CD14-positive monocyte (primary cell): ENCODE data around the gene GNPAT. TPM values are rescaled to one million over a fixed set of nuclear protein-coding genes. Genes with fewer than 3 reads are reported as not detected.

Source experiments
- DNase-seq, 3 donors: peaks; one replicate each; pipeline ENCODE4 v3.0.0-alpha.2; 2011 to 2022
- H2AFZ ChIP-seq: 2 replicates; pipeline ENCODE4 v1.6.0; 2012; ENCODE audit warnings: mild to moderate bottlenecking, low read depth, low read length, inconsistent platforms; ENCODE audit not compliant: insufficient read depth, poor library complexity, severe bottlenecking
- H3K27ac ChIP-seq, 2 donors: 1 replicate in 1 of 2; 2 replicates in 1 of 2; pipeline ENCODE4 v1.5.1; 2012 to 2013; ENCODE audit warnings: low read length in 2 of 2, control low read depth in 1 of 2, inconsistent platforms in 1 of 2, low read depth in 1 of 2, mild to moderate bottlenecking in 1 of 2
- H3K27me3 ChIP-seq, 2 donors: one replicate each; pipeline versions ENCODE4 v1.6.0 to v1.6.1; 2011 to 2013; ENCODE audit warnings: low read length in 2 of 2; ENCODE audit not compliant: control insufficient read depth in 2 of 2, insufficient read depth in 2 of 2
- H3K36me3 ChIP-seq, 2 donors: replicated peaks in 1 of 2; 1 replicate in 1 of 2; 2 replicates in 1 of 2; pipeline versions ENCODE4 v1.5.1 to v1.6.1; 2012 to 2013; ENCODE audit warnings: low read length in 2 of 2, control low read depth in 1 of 2, inconsistent platforms in 1 of 2, mild to moderate bottlenecking in 1 of 2; ENCODE audit not compliant: insufficient read depth in 2 of 2, control insufficient read depth in 1 of 2
- H3K4me1 ChIP-seq, 2 donors: 1 replicate in 1 of 2; 2 replicates in 1 of 2; pipeline versions ENCODE4 v1.5.1 to v1.6.1; 2012 to 2013; ENCODE audit warnings: low read length in 2 of 2, control low read depth in 1 of 2, inconsistent platforms in 1 of 2, mild to moderate bottlenecking in 1 of 2, moderate library complexity in 1 of 2; ENCODE audit not compliant: insufficient read depth in 2 of 2, control insufficient read depth in 1 of 2
- H3K4me2 ChIP-seq: replicated peaks from 2 replicates; pipeline ENCODE3; 2012; ENCODE audit warnings: low read length, moderate library complexity, mild to moderate bottlenecking; ENCODE audit not compliant: poor library complexity, severe bottlenecking; ENCODE audit errors: extremely low read depth
- H3K4me3 ChIP-seq, 3 experiments: fragments of 200-600 bp in 1 of 3; sonication (generic) in 1 of 3; replicated peaks in 1 of 3; 1 replicate in 2 of 3; 2 replicates in 1 of 3; pipeline ENCODE4 v1.5.1; 2011 to 2013; ENCODE audit warnings: low read length in 3 of 3, mild to moderate bottlenecking in 3 of 3, control low read depth in 2 of 3, low read depth in 2 of 3, inconsistent platforms in 1 of 3, moderate library complexity in 1 of 3
- H3K79me2 ChIP-seq: 2 replicates; pipeline ENCODE4 v1.6.0; 2012; ENCODE audit warnings: mild to moderate bottlenecking, control low read depth, inconsistent platforms, low read length, moderate library complexity; ENCODE audit not compliant: insufficient read depth
- H3K9ac ChIP-seq: 2 replicates; pipeline ENCODE4 v1.6.0; 2017; ENCODE audit warnings: low read length, mild to moderate bottlenecking; ENCODE audit not compliant: insufficient read depth, poor library complexity, severe bottlenecking
- H3K9me3 ChIP-seq, 2 donors: replicated peaks in 1 of 2; 1 replicate in 1 of 2; 2 replicates in 1 of 2; pipeline versions ENCODE4 v1.5.1 to v1.6.1; 2012 to 2013; ENCODE audit warnings: low read length in 2 of 2, control low read depth in 1 of 2; ENCODE audit not compliant: control insufficient read depth in 1 of 2, insufficient read depth in 1 of 2
- H4K20me1 ChIP-seq: 2 replicates; pipeline ENCODE4 v1.6.0; 2012; ENCODE audit warnings: mild to moderate bottlenecking, low read length, control low read depth, moderate library complexity; ENCODE audit not compliant: insufficient read depth
- H3K27ac Mint-ChIP-seq, 7 donors: one replicate each; pipeline ENCODE4 v1.8.0; 2020; ENCODE audit warnings: mild to moderate bottlenecking in 7 of 7, mixed read lengths in 7 of 7, moderate library complexity in 6 of 7, inconsistent platforms in 2 of 7
- H3K27me3 Mint-ChIP-seq, 3 donors: one replicate each; pipeline ENCODE4 v1.8.0; 2021 to 2022; ENCODE audit warnings: low read depth in 3 of 3, mild to moderate bottlenecking in 3 of 3, mixed read lengths in 3 of 3, moderate library complexity in 3 of 3, inconsistent platforms in 1 of 3
- H3K36me3 Mint-ChIP-seq, 2 donors: one replicate each; pipeline ENCODE4 v1.8.0; 2020; ENCODE audit warnings: mixed read lengths in 2 of 2, inconsistent platforms in 1 of 2, mild to moderate bottlenecking in 1 of 2
- H3K4me1 Mint-ChIP-seq: one replicate; pipeline ENCODE4 v1.8.0; 2020; ENCODE audit warnings: mild to moderate bottlenecking, mixed read lengths
- H3K4me3 Mint-ChIP-seq, 2 donors: one replicate each; pipeline ENCODE4 v1.8.0; 2020; ENCODE audit warnings: mild to moderate bottlenecking in 2 of 2, mixed read lengths in 2 of 2, moderate library complexity in 1 of 2
- H3K9me3 Mint-ChIP-seq, 7 donors: one replicate each; pipeline ENCODE4 v1.8.0; 2020 to 2022; ENCODE audit warnings: mixed read lengths in 7 of 7, mild to moderate bottlenecking in 6 of 7, moderate library complexity in 6 of 7, inconsistent platforms in 2 of 7
- WGBS: methylation state at CpG from one replicate; pipeline ENCODE4 v1.1.5; 2013; ENCODE audit warnings: missing lambda C conversion rate; ENCODE audit not compliant: insufficient coverage; 5-methylcytosine and 5-hydroxymethylcytosine counted together
- intact Hi-C, 2 donors: fragments of 100-400 bp; cut with micrococcal nuclease; formaldehyde crosslinking; loops; one replicate each; pipeline versions ENCODE4 v1.15.0 to v1.15.1; 2023
- polyA plus RNA-seq, 3 donors: library from polyadenylated mRNA; depleted of rRNA in 1 of 3; unstranded in 2 of 3; stranded (reverse) in 1 of 3; fragments of 300-500 nt in 2 of 3; fragments of >200 nt in 1 of 3; fragmentation: Illumina TruSeq in 2 of 3; gene quantifications; 1 replicate in 2 of 3; 2 replicates in 1 of 3; pipeline ENCODE4 v1.2.3, GENCODE V29; 2012 to 2021
- TF ChIP-seq, protein P1 (sequence below): fragments of 200-600 bp; IDR thresholded peaks from one replicate; pipeline ENCODE4 v1.8.0; 2022; ENCODE audit warnings: antibody characterized with exemption, mild to moderate bottlenecking

Gene GNPAT
- polyA plus RNA-seq, 3 donors, result 20.8 to 40.3 (median 34.8) TPM

DNA sequence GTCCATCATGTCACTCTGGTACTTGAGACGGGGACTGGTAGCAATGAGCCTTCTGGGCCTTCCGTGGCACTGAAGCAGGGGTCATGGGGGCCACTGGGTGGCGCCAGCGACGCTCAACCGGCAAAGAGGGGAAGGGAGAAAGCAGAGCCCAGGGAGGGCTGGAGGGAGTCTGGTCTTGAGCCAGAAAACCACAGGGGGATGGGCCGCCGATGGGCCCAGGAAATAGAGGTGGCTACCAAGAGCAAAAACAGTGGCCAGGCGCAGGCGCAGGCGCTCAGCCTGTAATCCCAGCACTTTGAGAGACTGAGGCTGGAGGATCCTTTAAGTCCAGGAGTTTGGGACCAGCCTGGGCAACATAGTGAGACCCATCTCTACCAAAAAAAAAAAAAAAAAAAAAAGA, 74.9 kb downstream of the GNPAT start:
- Histone ChIP-seq H3K9me3 (peaks cover 0 to 7% of the 10 kb centered on the region in 2 donors), H3K27ac (no peak overlapping the region), H3K79me2 (no peaks in the 10 kb centered on the region), H3K9ac (no peak overlapping the region), H3K27me3 (no peaks in the 10 kb centered on the region), H2AFZ (no peak overlapping the region), H4K20me1 (no peaks in the 10 kb centered on the region), H3K4me3 (no peak overlapping the region), H3K4me2 (no peak overlapping the region), H3K4me1 (no peaks in the 10 kb centered on the region), H3K36me3 (no peaks in the 10 kb centered on the region)
- whole genome bisulfite sequencing, result 40% methylated on average over 11 of the region's 11 CpGs
- intact Hi-C loops, result no loop called here
- H3K4me1 Mint-ChIP-seq, result peaks cover 4% of the 10 kb centered on the region
- H3K27ac Mint-ChIP-seq, result no peak overlapping the region
- H3K36me3 Mint-ChIP-seq, result no peaks in the 10 kb centered on the region
- H3K4me3 Mint-ChIP-seq, result no peak overlapping the region
- peaks cover 0 to 8% (median 3%) of the 10 kb centered on the region in 7 donors for H3K9me3 Mint-ChIP-seq
- H3K27me3 Mint-ChIP-seq, result peaks cover 0 to 2% (median 1%) of the 10 kb centered on the region in 3 donors
- TF ChIP-seq, protein P1, sequence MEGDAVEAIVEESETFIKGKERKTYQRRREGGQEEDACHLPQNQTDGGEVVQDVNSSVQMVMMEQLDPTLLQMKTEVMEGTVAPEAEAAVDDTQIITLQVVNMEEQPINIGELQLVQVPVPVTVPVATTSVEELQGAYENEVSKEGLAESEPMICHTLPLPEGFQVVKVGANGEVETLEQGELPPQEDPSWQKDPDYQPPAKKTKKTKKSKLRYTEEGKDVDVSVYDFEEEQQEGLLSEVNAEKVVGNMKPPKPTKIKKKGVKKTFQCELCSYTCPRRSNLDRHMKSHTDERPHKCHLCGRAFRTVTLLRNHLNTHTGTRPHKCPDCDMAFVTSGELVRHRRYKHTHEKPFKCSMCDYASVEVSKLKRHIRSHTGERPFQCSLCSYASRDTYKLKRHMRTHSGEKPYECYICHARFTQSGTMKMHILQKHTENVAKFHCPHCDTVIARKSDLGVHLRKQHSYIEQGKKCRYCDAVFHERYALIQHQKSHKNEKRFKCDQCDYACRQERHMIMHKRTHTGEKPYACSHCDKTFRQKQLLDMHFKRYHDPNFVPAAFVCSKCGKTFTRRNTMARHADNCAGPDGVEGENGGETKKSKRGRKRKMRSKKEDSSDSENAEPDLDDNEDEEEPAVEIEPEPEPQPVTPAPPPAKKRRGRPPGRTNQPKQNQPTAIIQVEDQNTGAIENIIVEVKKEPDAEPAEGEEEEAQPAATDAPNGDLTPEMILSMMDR, result peak; percentile 70
- peak; percentile 19 to 37 (median 19) for DNase-seq

DNA sequence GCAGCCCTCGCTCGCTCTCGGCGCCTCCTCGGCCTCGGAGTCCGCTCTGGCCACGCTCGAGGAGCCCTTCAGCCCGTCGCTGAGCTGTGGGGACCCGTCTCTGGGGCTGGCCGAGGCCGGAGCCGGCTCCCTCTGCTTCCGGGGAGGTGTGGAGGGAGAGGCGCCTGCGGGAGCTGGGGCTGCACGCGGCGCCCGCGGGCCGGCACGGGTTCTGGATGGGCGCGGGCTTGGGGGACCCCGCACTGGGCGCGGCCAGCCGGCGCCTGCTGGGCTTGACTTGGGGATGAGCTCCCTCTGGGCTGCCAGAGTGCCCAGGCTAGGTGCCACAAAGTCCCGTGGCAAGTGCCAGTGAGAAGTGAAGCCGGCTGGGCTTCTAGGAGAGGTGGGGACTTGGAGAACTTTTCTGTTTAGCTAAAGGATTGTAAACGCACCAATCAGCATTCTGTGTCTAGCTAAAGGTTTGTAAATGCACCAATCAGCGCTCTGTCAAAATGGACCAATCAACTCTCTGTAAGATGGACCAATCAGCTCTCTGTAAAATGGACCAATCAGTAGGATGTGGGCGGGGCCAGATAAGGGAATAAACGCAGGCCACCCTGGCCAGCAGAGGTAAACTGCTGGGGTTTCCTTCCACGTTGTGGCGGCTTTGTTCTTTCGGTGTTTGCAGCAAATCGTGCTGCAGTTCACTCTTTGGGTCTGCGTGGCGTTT, 76.4 kb downstream of the GNPAT start:
- 99% methylated on average over 44 of the region's 44 CpGs for WGBS
- Mint-ChIP-seq H3K27ac (no peak overlapping the region), H3K36me3 (no peaks in the 10 kb centered on the region), H3K27me3 (peaks cover 0 to 2% (median 1%) of the 10 kb centered on the region in 3 donors), H3K9me3 (peaks cover 0 to 13% (median 3%) of the 10 kb centered on the region in 7 donors), H3K4me3 (no peak overlapping the region), H3K4me1 (peaks cover 4% of the 10 kb centered on the region)
- no peak overlapping the region for H3K4me3 ChIP-seq
- peaks cover 0 to 7% of the 10 kb centered on the region in 2 donors for H3K9me3 ChIP-seq
- H4K20me1 ChIP-seq, result no peaks in the 10 kb centered on the region
- H3K9ac ChIP-seq, result no peak overlapping the region
- no peaks in the 10 kb centered on the region for H3K27me3 ChIP-seq
- no peak overlapping the region for H3K4me2 ChIP-seq
- no peak overlapping the region for H3K27ac ChIP-seq
- no peaks in the 10 kb centered on the region for H3K79me2 ChIP-seq
- H3K36me3 ChIP-seq, result no peaks in the 10 kb centered on the region
- intact Hi-C loops, result no loop called here
- H2AFZ ChIP-seq, result no peak overlapping the region
- TF ChIP-seq, protein P1, result no peak
- no peak for DNase-seq
- no peaks in the 10 kb centered on the region for H3K4me1 ChIP-seq
